T-cell (primary cell): ENCODE results near the gene DRC3. TPM values are rescaled to one million over a fixed set of nuclear protein-coding genes. Genes with fewer than 3 reads are reported as not detected.

Experiments used
- ATAC-seq, 4 experiments: fragments of 200-7000 bp in 3 of 4; fragments of 150-1000 bp in 1 of 4; cut with Tn5 transposase; replicated peaks in 1 of 4; 1 replicate in 3 of 4; 2 replicates in 1 of 4; pipeline ENCODE4 v1.10.0; 2021; ENCODE audit warnings: moderate library complexity in 3 of 4, mild to moderate bottlenecking in 2 of 4, moderate number of reproducible peaks in 1 of 4
- CTCF ChIA-PET, 2 donors: fragments of 300-600 bp; sonication (Branson Sonifier 250); formaldehyde crosslinking; loops; one replicate each; lab custom pipeline; 2022; ENCODE audit warnings: antibody characterized with exemption in 2 of 2; lab: Charles Lee
- POLR2A ChIA-PET, 2 donors: fragments of 300-600 bp; sonication (Branson Sonifier 250); formaldehyde crosslinking; loops; one replicate each; lab custom pipeline; 2022; ENCODE audit warnings: antibody characterized with exemption in 2 of 2; lab: Charles Lee
- DNase-seq, 35 experiments: peaks; one replicate each; pipeline versions ENCODE4 v3.0.0 to v3.0.0-alpha.2; 2013 to 2023
- H3K27ac ChIP-seq: one replicate; pipeline ENCODE4 v1.5.1; 2013; ENCODE audit warnings: low read length
- H3K27me3 ChIP-seq, 2 experiments: replicated peaks in 1 of 2; 1 replicate in 1 of 2; 2 replicates in 1 of 2; pipeline versions ENCODE4 v1.6.1 to v1.7.0; 2013; ENCODE audit warnings: low read length in 1 of 2, mixed read lengths in 1 of 2; ENCODE audit not compliant: control insufficient read depth in 2 of 2, insufficient read depth in 2 of 2; ENCODE audit errors: extremely low read depth in 1 of 2
- H3K36me3 ChIP-seq, 2 donors: 1 replicate in 1 of 2; 2 replicates in 1 of 2; pipeline versions ENCODE4 v1.6.1 to v1.7.0; 2013; ENCODE audit warnings: low read length in 1 of 2; ENCODE audit not compliant: control insufficient read depth in 2 of 2, insufficient read depth in 1 of 2; ENCODE audit errors: extremely low read depth in 1 of 2
- H3K4me1 ChIP-seq, 2 experiments: 1 replicate in 1 of 2; 2 replicates in 1 of 2; pipeline versions ENCODE4 v1.6.1 to v1.7.0; 2013; ENCODE audit warnings: low read length in 2 of 2, mixed read lengths in 1 of 2; ENCODE audit not compliant: insufficient read depth in 2 of 2, control insufficient read depth in 1 of 2; ENCODE audit errors: extremely low read depth in 1 of 2
- H3K4me3 ChIP-seq, 2 donors: 1 replicate in 1 of 2; 2 replicates in 1 of 2; pipeline versions ENCODE4 v1.5.1 to v1.7.0; 2013; ENCODE audit warnings: mild to moderate bottlenecking in 2 of 2, low read length in 1 of 2, moderate library complexity in 1 of 2; ENCODE audit not compliant: control insufficient read depth in 1 of 2; ENCODE audit errors: extremely low read depth in 1 of 2
- H3K9me3 ChIP-seq: 2 replicates; pipeline ENCODE4 v1.7.0; 2013
- H3K27ac Mint-ChIP-seq, 2 donors: one replicate each; pipeline ENCODE4 v1.8.0; 2020 to 2021; ENCODE audit warnings: mild to moderate bottlenecking in 2 of 2, mixed read lengths in 2 of 2
- H3K27me3 Mint-ChIP-seq, 2 donors: one replicate each; pipeline ENCODE4 v1.8.0; 2021 to 2022; ENCODE audit warnings: mixed read lengths in 2 of 2
- H3K36me3 Mint-ChIP-seq: one replicate; pipeline ENCODE4 v1.8.0; 2021; ENCODE audit warnings: mixed read lengths
- H3K4me1 Mint-ChIP-seq, 3 donors: one replicate each; pipeline ENCODE4 v1.8.0; 2020 to 2022; ENCODE audit warnings: mixed read lengths in 3 of 3, mild to moderate bottlenecking in 1 of 3
- H3K4me3 Mint-ChIP-seq, 3 donors: one replicate each; pipeline ENCODE4 v1.8.0; 2020 to 2022; ENCODE audit warnings: mild to moderate bottlenecking in 3 of 3, mixed read lengths in 3 of 3, moderate library complexity in 3 of 3
- H3K9me3 Mint-ChIP-seq, 3 donors: one replicate each; pipeline ENCODE4 v1.8.0; 2020 to 2022; ENCODE audit warnings: mixed read lengths in 3 of 3
- WGBS: methylation state at CpG from one replicate; pipeline ENCODE4 v1.1.5; 2013; ENCODE audit warnings: missing lambda C conversion rate; ENCODE audit not compliant: insufficient coverage; 5-methylcytosine and 5-hydroxymethylcytosine counted together
- total RNA-seq, 35 experiments: library from RNA in 6 of 35; stranded (reverse) in 6 of 35; fragments of 120-200 nt in 1 of 35; gene quantifications; one replicate each; pipeline versions ENCODE4 v1.2.1 to v1.2.4 and lab custom pipeline; 2013 to 2026

DRC3 gene
- total RNA-seq, 5 donors from 2014 or later (not counting 1 experiment from before 2014, with no cell fraction given): 0.32 to 0.58 (median 0.53) TPM; not detected in 2

- Mint-ChIP-seq H3K9me3 (no peaks in the 10 kb centered on the region), H3K27me3 (no peaks in the 10 kb centered on the region), H3K36me3 (no peaks in the 10 kb centered on the region), H3K27ac (no peak overlapping the region), H3K4me3 (no peak overlapping the region), H3K4me1 (no peaks in the 10 kb centered on the region)
- DNase-seq: no peak
- Histone ChIP-seq H3K4me3 (no peak overlapping the region), H3K9me3 (no peaks in the 10 kb centered on the region), H3K27me3 (no peaks in the 10 kb centered on the region), H3K4me1 (no peaks in the 10 kb centered on the region), H3K27ac (no peak overlapping the region), H3K36me3 (no peaks in the 10 kb centered on the region)
- ATAC-seq: no peak
- CTCF ChIA-PET: no interaction called here
- POLR2A ChIA-PET: no interaction called here
- WGBS: 92% methylated on average over 5 of the region's 6 CpGs
Observed at GRCh38 chr17:17983776-17984175, 11.1 kb downstream of the DRC3 start.

GRCh38 chr17:17985153-17985552, 12.5 kb downstream of the DRC3 start:
- no peaks in the 10 kb centered on the region for H3K27me3 Mint-ChIP-seq
- ATAC-seq: no peak

GRCh38 chr17:17985555-17985954, 12.9 kb downstream of the DRC3 start:
- DNase-seq (peak in 1 of 35 experiments; percentile 16), ATAC-seq (no peak)
- no peaks in the 10 kb centered on the region for H3K9me3 ChIP-seq
- Mint-ChIP-seq H3K4me3 (no peak overlapping the region), H3K36me3 (no peaks in the 10 kb centered on the region), H3K9me3 (no peaks in the 10 kb centered on the region), H3K4me1 (no peaks in the 10 kb centered on the region), H3K27ac (no peak overlapping the region), H3K27me3 (no peaks in the 10 kb centered on the region)
- no peaks in the 10 kb centered on the region for H3K36me3 ChIP-seq
- ChIA-PET CTCF (no interaction called here), POLR2A (no interaction called here)
- no peak overlapping the region for H3K27ac ChIP-seq
- 40% methylated on average over 3 of the region's 3 CpGs for WGBS
- no peaks in the 10 kb centered on the region for H3K4me1 ChIP-seq
- no peak overlapping the region for H3K4me3 ChIP-seq
- no peaks in the 10 kb centered on the region for H3K27me3 ChIP-seq

More at GRCh38 chr17:17985153-17985552, 12.5 kb downstream of the DRC3 start:
- no peak overlapping the region for H3K4me3 ChIP-seq
- no peak overlapping the region for H3K27ac Mint-ChIP-seq
- WGBS: no CpG with 5 or more reads among the region's 2 CpGs
- H3K27ac ChIP-seq: no peak overlapping the region
- CTCF ChIA-PET: interaction anchor here in 1 of 2 donors (0.5 kb wide), 1 partner anchor 94 kb away, joined by 3 read pairs; no protein-coding TSS in a partner anchor
- H3K4me1 ChIP-seq: no peaks in the 10 kb centered on the region
- no peak overlapping the region for H3K4me3 Mint-ChIP-seq
- H3K27me3 ChIP-seq: no peaks in the 10 kb centered on the region
- H3K36me3 ChIP-seq: no peaks in the 10 kb centered on the region
- no peaks in the 10 kb centered on the region for H3K4me1 Mint-ChIP-seq
- H3K9me3 ChIP-seq: no peaks in the 10 kb centered on the region
- POLR2A ChIA-PET: no interaction called here
- H3K36me3 Mint-ChIP-seq: no peaks in the 10 kb centered on the region
- no peak for DNase-seq
- no peaks in the 10 kb centered on the region for H3K9me3 Mint-ChIP-seq

DNA sequence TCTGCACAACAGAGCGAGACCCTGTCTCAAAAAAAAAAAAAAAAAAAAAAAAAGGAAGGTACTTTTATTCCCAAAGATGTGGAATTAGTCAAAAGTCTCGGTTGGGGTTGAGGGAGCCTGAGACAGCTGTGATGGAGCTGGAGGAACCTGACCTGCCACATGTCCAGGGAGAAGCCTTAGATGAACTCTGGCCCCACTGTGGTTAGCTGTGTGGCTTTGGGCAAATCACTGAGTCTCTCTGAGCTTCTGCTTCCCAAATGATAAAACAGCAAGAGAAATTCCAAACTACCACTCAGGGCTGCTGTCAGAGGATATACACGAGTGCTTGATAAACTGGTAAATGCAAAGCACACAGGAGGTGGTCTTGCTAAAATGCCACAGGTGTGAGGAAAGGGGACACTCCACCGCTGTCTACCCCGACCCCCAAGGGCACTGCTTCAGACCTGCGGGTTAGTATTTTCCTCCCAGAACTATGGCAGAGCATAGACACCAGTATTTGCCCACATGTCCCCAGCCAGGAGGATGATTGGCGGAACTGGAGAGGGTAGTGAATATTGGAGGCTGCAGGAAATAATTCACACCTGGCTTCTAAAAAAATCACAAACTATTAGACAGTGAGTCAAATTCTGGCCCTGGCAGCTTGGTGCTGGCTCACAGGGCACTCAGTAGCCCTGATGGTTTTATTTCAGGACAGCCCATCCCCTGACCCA, 14.7 kb downstream of the DRC3 start:
- H3K36me3 ChIP-seq: no peaks in the 10 kb centered on the region
- DNase-seq: no peak
- Mint-ChIP-seq H3K4me1 (no peaks in the 10 kb centered on the region), H3K9me3 (no peaks in the 10 kb centered on the region), H3K36me3 (no peaks in the 10 kb centered on the region), H3K27ac (no peak overlapping the region), H3K27me3 (no peaks in the 10 kb centered on the region), H3K4me3 (no peak overlapping the region)
- no peak overlapping the region for H3K4me3 ChIP-seq
- no peak overlapping the region for H3K27ac ChIP-seq
- ATAC-seq: no peak
- no peaks in the 10 kb centered on the region for H3K27me3 ChIP-seq
- no peaks in the 10 kb centered on the region for H3K4me1 ChIP-seq
- no peaks in the 10 kb centered on the region for H3K9me3 ChIP-seq
- CTCF ChIA-PET: no interaction called here
- WGBS: 63% methylated on average over 1 of the region's 7 CpGs
- POLR2A ChIA-PET: interaction anchor here in 1 of 2 donors (0.5 kb wide), 1 partner anchor 19 kb away, joined by 8 read pairs; no protein-coding TSS in a partner anchor

DNA sequence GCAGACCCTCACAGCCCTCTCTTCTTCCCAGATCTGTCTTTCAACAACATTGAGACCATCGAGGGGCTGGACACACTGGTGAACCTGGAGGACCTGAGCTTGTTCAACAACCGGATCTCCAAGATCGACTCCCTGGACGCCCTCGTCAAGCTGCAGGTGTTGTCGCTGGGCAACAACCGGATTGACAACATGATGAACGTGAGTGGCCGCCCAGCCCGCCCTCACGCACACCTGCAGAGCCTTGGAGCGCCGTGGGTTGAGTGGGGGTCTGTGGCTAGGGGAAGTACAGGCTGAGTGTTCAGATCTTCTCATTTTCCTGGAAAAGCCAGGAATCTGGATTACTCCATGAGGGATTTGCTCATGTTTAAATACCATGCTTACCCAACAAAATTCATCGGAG, 15.2 kb downstream of the DRC3 start:
- no peak overlapping the region for H3K4me3 ChIP-seq
- Mint-ChIP-seq H3K4me1 (no peaks in the 10 kb centered on the region), H3K27me3 (no peaks in the 10 kb centered on the region), H3K36me3 (no peaks in the 10 kb centered on the region), H3K4me3 (no peak overlapping the region), H3K9me3 (no peaks in the 10 kb centered on the region), H3K27ac (no peak overlapping the region)
- WGBS: 89% methylated on average over 11 of the region's 14 CpGs
- ATAC-seq (no peak), DNase-seq (no peak)
- no peaks in the 10 kb centered on the region for H3K9me3 ChIP-seq
- no peaks in the 10 kb centered on the region for H3K27me3 ChIP-seq
- H3K36me3 ChIP-seq: no peaks in the 10 kb centered on the region
- H3K27ac ChIP-seq: no peak overlapping the region
- ChIA-PET POLR2A (no interaction called here), CTCF (no interaction called here)
- H3K4me1 ChIP-seq: no peaks in the 10 kb centered on the region

- POLR2A ChIA-PET: no interaction called here
- H3K4me1 ChIP-seq: no peaks in the 10 kb centered on the region
- H3K9me3 Mint-ChIP-seq: no peaks in the 10 kb centered on the region
- no peaks in the 10 kb centered on the region for H3K36me3 Mint-ChIP-seq
- no peaks in the 10 kb centered on the region for H3K27me3 ChIP-seq
- DNase-seq (no peak), ATAC-seq (no peak)
- no peaks in the 10 kb centered on the region for H3K9me3 ChIP-seq
- WGBS: 72% methylated on average over 6 of the region's 7 CpGs
- CTCF ChIA-PET: no interaction called here
- H3K27ac Mint-ChIP-seq: no peak overlapping the region
- H3K27me3 Mint-ChIP-seq: no peaks in the 10 kb centered on the region
- no peaks in the 10 kb centered on the region for H3K36me3 ChIP-seq
- H3K4me1 Mint-ChIP-seq: no peaks in the 10 kb centered on the region
- H3K27ac ChIP-seq: no peak overlapping the region
- H3K4me3 ChIP-seq: no peak overlapping the region
- H3K4me3 Mint-ChIP-seq: no peak overlapping the region
Observed at GRCh38 chr17:17988427-17988945, 15.8 kb downstream of the DRC3 start.
